GM12865 (cell line): ENCODE data around the gene SECTM1.

ENCODE experiments used
- DNase-seq: peaks from one replicate; pipeline ENCODE4 v3.0.0; 2010; ENCODE audit warnings: low read depth
- H3K4me3 ChIP-seq: 2 replicates; pipeline ENCODE4 v1.5.1; 2011; ENCODE audit warnings: mild to moderate bottlenecking, low read depth, low read length, control low read depth
- TF ChIP-seq, protein P1 (sequence below): IDR thresholded peaks from 2 replicates; pipeline ENCODE4 v1.5.1; 2011; ENCODE audit warnings: low read length, control low read depth, low read depth, inconsistent platforms; ENCODE audit not compliant: insufficient read depth; ENCODE audit errors: missing control alignments

SECTM1 gene

GRCh38 chr17:82317394-82318168 is 16.0 kb downstream of the SECTM1 start, which contains the start of gene CD7:
CD7 (minus strand) TSS chr17:82317608; CDS start chr17:82317495, 113 bp downstream.
- TF ChIP-seq, protein P1, sequence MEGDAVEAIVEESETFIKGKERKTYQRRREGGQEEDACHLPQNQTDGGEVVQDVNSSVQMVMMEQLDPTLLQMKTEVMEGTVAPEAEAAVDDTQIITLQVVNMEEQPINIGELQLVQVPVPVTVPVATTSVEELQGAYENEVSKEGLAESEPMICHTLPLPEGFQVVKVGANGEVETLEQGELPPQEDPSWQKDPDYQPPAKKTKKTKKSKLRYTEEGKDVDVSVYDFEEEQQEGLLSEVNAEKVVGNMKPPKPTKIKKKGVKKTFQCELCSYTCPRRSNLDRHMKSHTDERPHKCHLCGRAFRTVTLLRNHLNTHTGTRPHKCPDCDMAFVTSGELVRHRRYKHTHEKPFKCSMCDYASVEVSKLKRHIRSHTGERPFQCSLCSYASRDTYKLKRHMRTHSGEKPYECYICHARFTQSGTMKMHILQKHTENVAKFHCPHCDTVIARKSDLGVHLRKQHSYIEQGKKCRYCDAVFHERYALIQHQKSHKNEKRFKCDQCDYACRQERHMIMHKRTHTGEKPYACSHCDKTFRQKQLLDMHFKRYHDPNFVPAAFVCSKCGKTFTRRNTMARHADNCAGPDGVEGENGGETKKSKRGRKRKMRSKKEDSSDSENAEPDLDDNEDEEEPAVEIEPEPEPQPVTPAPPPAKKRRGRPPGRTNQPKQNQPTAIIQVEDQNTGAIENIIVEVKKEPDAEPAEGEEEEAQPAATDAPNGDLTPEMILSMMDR, result no peak
- DNase-seq, result no peak
- H3K4me3 ChIP-seq, result no peak within 1 kb of the TSS

GRCh38 chr17:82316651-82317393 is 16.7 kb downstream of the SECTM1 start:
- TF ChIP-seq, protein P1, result no peak
- DNase-seq, result no peak
- no peak overlapping the region for H3K4me3 ChIP-seq

DNA sequence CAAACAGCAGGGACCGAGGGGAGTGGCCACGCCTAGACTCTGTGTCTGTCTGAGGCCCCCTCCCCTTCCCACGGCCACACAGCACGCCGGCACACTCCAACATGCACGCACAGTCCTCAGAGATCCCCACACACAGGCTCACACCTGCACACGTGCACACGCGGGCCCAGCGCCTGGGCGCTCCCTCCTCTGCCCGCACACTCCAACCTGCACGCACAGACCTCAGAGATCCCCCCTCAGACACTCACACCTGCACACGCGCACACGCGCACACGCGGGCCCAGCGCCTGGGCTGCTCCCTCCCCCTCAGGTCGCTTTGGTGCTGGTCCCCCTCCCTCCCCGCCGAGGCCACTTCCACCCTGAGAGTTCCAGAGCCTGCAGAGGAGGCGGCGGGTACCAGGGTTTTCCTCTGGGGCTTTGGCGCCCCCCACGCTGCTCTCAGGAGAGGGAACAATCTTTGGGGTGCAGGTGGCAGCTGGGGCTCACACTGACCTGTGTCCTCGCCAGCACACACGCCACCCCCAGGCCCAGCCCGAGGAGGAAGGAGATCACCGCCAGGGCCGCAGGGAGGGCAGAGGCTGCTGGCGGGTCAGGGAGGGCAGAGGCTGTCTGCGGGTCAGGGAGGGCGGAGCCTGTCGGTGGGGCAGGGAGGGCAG is 17.7 kb downstream of the SECTM1 start:
- no peak for DNase-seq
- H3K4me3 ChIP-seq, result no peak overlapping the region
- TF ChIP-seq, protein P1, result no peak

- DNase-seq, result no peak
- H3K4me3 ChIP-seq, result no peak overlapping the region
- TF ChIP-seq, protein P1, result no peak
Observed at GRCh38 chr17:82314727-82315605, 18.6 kb downstream of the SECTM1 start.

GRCh38 chr17:82314012-82314726 is 19.4 kb downstream of the SECTM1 start:
- no peak overlapping the region for H3K4me3 ChIP-seq
- no peak for DNase-seq
- TF ChIP-seq, protein P1, result no peak
